SK-N-SH (cell line): ENCODE measurements around the gene CTDP1. TPM values are rescaled to one million over a fixed set of nuclear protein-coding genes. Genes with fewer than 3 reads are reported as not detected.

ENCODE experiments used
- CTCF ChIA-PET: fragments of 300-600, 350-600 bp; formaldehyde crosslinking; extraction: SDS; loops from one replicate; lab custom pipeline; 2021; lab: Yijun Ruan, JAX
- POLR2A ChIA-PET: fragments of 350-600 bp; sonication (Branson Sonifier 250); formaldehyde crosslinking; extraction: SDS; loops from one replicate; lab custom pipeline; 2020; ENCODE audit warnings: antibody characterized with exemption, inconsistent platforms; lab: Yijun Ruan, JAX
- DNase-seq: peaks from one replicate; pipeline ENCODE4 v3.0.0; 2012
- H2AFZ ChIP-seq: fragments of 200-600 bp; sonication (generic); 2 replicates; pipeline ENCODE4 v1.8.1; 2016; ENCODE audit warnings: antibody characterized with exemption, mild to moderate bottlenecking, low read depth
- H3F3A ChIP-seq: fragments of 200-600 bp; sonication (generic); replicated peaks from 2 replicates; pipeline ENCODE3; 2016; ENCODE audit warnings: antibody characterized with exemption, mild to moderate bottlenecking; ENCODE audit not compliant: insufficient read depth
- H3K27ac ChIP-seq, 2 experiments: fragments of 200-500 bp in 1 of 2; fragments of 200-600 bp in 1 of 2; sonication (Bioruptor generic) in 1 of 2; sonication (generic), shearing (Covaris generic) in 1 of 2; 2 replicates each; pipeline versions ENCODE4 v1.5.1 to v1.6.1; 2014 to 2016; ENCODE audit warnings: low read depth in 2 of 2, inconsistent platforms in 1 of 2, low read length in 1 of 2, mild to moderate bottlenecking in 1 of 2, mixed read lengths in 1 of 2
- H3K27me3 ChIP-seq: fragments of 200-600 bp; sonication (generic), shearing (Covaris generic); 2 replicates; pipeline ENCODE4 v1.6.1; 2016; ENCODE audit warnings: mixed run types; ENCODE audit not compliant: insufficient read depth
- H3K36me3 ChIP-seq, 2 experiments: fragments of 200-500 bp in 1 of 2; fragments of 200-600 bp in 1 of 2; sonication (Bioruptor generic) in 1 of 2; sonication (generic) in 1 of 2; replicated peaks in 1 of 2; 2 replicates each; pipeline versions ENCODE3 to v1.5.1; 2014 to 2016; ENCODE audit warnings: low read length in 1 of 2, mild to moderate bottlenecking in 1 of 2; ENCODE audit not compliant: insufficient read depth in 2 of 2, control insufficient read depth in 1 of 2
- H3K4me1 ChIP-seq, 2 experiments: fragments of 200-500 bp in 1 of 2; fragments of 200-600 bp in 1 of 2; sonication (Bioruptor generic) in 1 of 2; sonication (generic), shearing (Covaris generic) in 1 of 2; 2 replicates each; pipeline versions ENCODE4 v1.5.1 to v1.6.1; 2014 to 2016; ENCODE audit warnings: low read depth in 1 of 2, low read length in 1 of 2, mixed run types in 1 of 2; ENCODE audit not compliant: insufficient read depth in 2 of 2, control insufficient read depth in 1 of 2
- H3K4me2 ChIP-seq: fragments of 200-600 bp; sonication (generic), shearing (Covaris generic); 2 replicates; pipeline ENCODE4 v1.6.1; 2017; ENCODE audit warnings: mixed run types
- H3K4me3 ChIP-seq, 2 experiments: fragments of 200-500 bp in 1 of 2; fragments of 200-600 bp in 1 of 2; sonication (Bioruptor generic) in 1 of 2; sonication (generic), shearing (Covaris generic) in 1 of 2; 2 replicates each; pipeline versions ENCODE4 v1.5.1 to v1.8.1; 2014 to 2016; ENCODE audit warnings: low read depth in 2 of 2, inconsistent platforms in 1 of 2, low read length in 1 of 2, mild to moderate bottlenecking in 1 of 2, mixed read lengths in 1 of 2, moderate library complexity in 1 of 2
- H3K79me2 ChIP-seq: fragments of 200-600 bp; sonication (generic); 2 replicates; pipeline ENCODE4 v1.8.1; 2017; ENCODE audit warnings: mild to moderate bottlenecking; ENCODE audit not compliant: insufficient read depth
- H3K9ac ChIP-seq: fragments of 200-600 bp; sonication (generic); 2 replicates; pipeline ENCODE4 v1.6.1; 2017; ENCODE audit warnings: mixed run types
- H3K9me2 ChIP-seq: fragments of 200-600 bp; sonication (generic); 2 replicates; pipeline ENCODE4 v1.6.1; 2017; ENCODE audit warnings: mixed run types
- H3K9me3 ChIP-seq: fragments of 200-600 bp; sonication (generic); 2 replicates; pipeline ENCODE4 v1.6.1; 2017; ENCODE audit warnings: mixed run types, mild to moderate bottlenecking, moderate library complexity
- H4K20me1 ChIP-seq: fragments of 200-600 bp; sonication (generic); 2 replicates; pipeline ENCODE4 v1.6.1; 2017; ENCODE audit warnings: mild to moderate bottlenecking, mixed run types; ENCODE audit not compliant: insufficient read depth
- CHD2 ChIP-seq: fragments of 150-350 bp; IDR thresholded peaks from 2 replicates; pipeline ENCODE4 v1.6.1; 2018; ENCODE audit warnings: low read length; ENCODE audit not compliant: partially characterized antibody
- ELF1 ChIP-seq: IDR thresholded peaks from 2 replicates; pipeline ENCODE4 v1.4.0; 2012
- EP300 ChIP-seq, 2 experiments: IDR thresholded peaks; 2 replicates each; pipeline versions ENCODE4 v1.4.0 to v1.6.1; 2012; ENCODE audit warnings: borderline replicate concordance in 1 of 2, low read depth in 1 of 2, low read length in 1 of 2
- EZH2phosphoT487 ChIP-seq: fragments of 200-600 bp; sonication (generic); IDR thresholded peaks from 2 replicates; pipeline ENCODE4 v1.6.1; 2017; ENCODE audit warnings: low read depth, mixed run types, mild to moderate bottlenecking, antibody characterized with exemption, moderate library complexity, borderline replicate concordance
- FOSL2 ChIP-seq: IDR thresholded peaks from 2 replicates; pipeline ENCODE4 v1.4.0; 2012; ENCODE audit warnings: low read depth, mild to moderate bottlenecking, moderate library complexity, borderline replicate concordance
- FOXJ3 ChIP-seq: sonication (generic); formaldehyde crosslinking; IDR thresholded peaks from 2 replicates; pipeline ENCODE4 v1.5.1; 2020; ENCODE audit warnings: mild to moderate bottlenecking, missing genetic modification reagents
- GATA2 ChIP-seq: sonication (generic); formaldehyde crosslinking; IDR thresholded peaks from 2 replicates; pipeline ENCODE4 v1.5.0; 2020; ENCODE audit warnings: mild to moderate bottlenecking, missing genetic modification reagents
- JUND ChIP-seq: IDR thresholded peaks from 2 replicates; pipeline ENCODE4 v1.4.0; 2012
- MAX ChIP-seq: IDR thresholded peaks from 2 replicates; pipeline ENCODE4 v1.4.0; 2012; ENCODE audit warnings: low read depth
- MEF2A ChIP-seq: IDR thresholded peaks from 2 replicates; pipeline ENCODE4 v1.4.0; 2012; ENCODE audit warnings: low read depth, borderline replicate concordance
- RCOR1 ChIP-seq: fragments of 150-350 bp; IDR thresholded peaks from 2 replicates; pipeline ENCODE4 v1.6.1; 2017; ENCODE audit warnings: antibody characterized with exemption, low read length
- TAF1 ChIP-seq: IDR thresholded peaks from 2 replicates; pipeline ENCODE4 v1.6.1; 2012; ENCODE audit warnings: low read depth, mild to moderate bottlenecking, low read length, moderate library complexity, borderline replicate concordance
- USF1 ChIP-seq: IDR thresholded peaks from 2 replicates; pipeline ENCODE4 v1.4.0; 2012; ENCODE audit warnings: low read depth, borderline replicate concordance
- YY1 ChIP-seq: IDR thresholded peaks from 2 replicates; pipeline ENCODE4 v1.4.0; 2012; ENCODE audit warnings: low read depth, mild to moderate bottlenecking
- WGBS: methylation state at CpG from one replicate; pipeline ENCODE4 v1.1.6; 2017; ENCODE audit warnings: low lambda C conversion rate; 5-methylcytosine and 5-hydroxymethylcytosine counted together
- polyA plus RNA-seq, 3 experiments: library from polyadenylated mRNA; depleted of rRNA; stranded (reverse); fragments of >200 nt; gene quantifications; 2 replicates each; pipeline ENCODE4 v1.2.3, GENCODE V29; 2012
- TF ChIP-seq, protein P1 (sequence below): IDR thresholded peaks from 2 replicates; pipeline ENCODE4 v1.4.0; 2012; ENCODE audit warnings: low read depth, borderline replicate concordance

Gene CTDP1
- polyA plus RNA-seq, 1 of the 3 experiments (the other 2 are of a cell fraction): 15.6 TPM

DNA sequence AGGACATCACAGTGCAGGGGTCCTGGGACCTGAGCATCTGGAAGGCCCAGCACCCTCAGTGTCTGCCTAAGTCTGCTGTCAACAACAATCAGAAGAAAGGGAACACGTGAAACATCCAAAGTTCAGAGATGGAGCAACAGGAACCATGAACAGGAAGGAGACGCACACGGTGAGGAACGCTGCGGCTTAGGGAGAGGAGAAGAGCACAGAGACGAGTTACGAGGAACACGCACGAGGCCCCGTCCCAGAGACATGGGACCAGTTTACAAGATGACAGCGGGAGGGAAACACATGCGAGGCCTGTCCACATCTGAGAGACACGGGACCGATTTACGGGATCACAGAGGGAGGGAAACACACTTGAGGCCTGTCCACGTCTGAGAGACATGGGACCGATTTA is 115.2 kb downstream of the CTDP1 start:
- Histone ChIP-seq H3K9me3 (no peaks in the 10 kb centered on the region), H3K4me1 (peaks cover 0 to 4% of the 10 kb centered on the region in 2 experiments; a peak in 1 of 4 replicates), H3K4me3 (no peak overlapping the region), H3K4me2 (no peak overlapping the region), H3K36me3 (no peaks in the 10 kb centered on the region), H4K20me1 (no peaks in the 10 kb centered on the region), H3F3A (no peaks in the 10 kb centered on the region), H3K9ac (no peak overlapping the region), H3K79me2 (no peaks in the 10 kb centered on the region), H3K27ac (no peak overlapping the region), H2AFZ (no peak overlapping the region), H3K27me3 (peaks cover 71% of the 10 kb centered on the region), H3K9me2 (no peaks in the 10 kb centered on the region)
- DNase-seq: no peak
- TF ChIP-seq TAF1: no peak
- no peak for TF ChIP-seq GATA2 (CRISPR knock-in tag)
- no peak for TF ChIP-seq FOXJ3 (CRISPR knock-in tag)
- TF ChIP-seq JUND: no peak
- no peak for TF ChIP-seq ELF1
- no peak for TF ChIP-seq MAX
- POLR2A ChIA-PET: no interaction called here
- CTCF ChIA-PET: interaction anchor here (1.0 kb wide), 1 partner anchor 8 kb away, joined by 3 read pairs; no protein-coding TSS in a partner anchor
- WGBS: 84% methylated on average over 17 of the region's 17 CpGs

GRCh38 chr18:79795446-79795845 is 115.8 kb downstream of the CTDP1 start:
- CTCF ChIA-PET: no interaction called here
- Histone ChIP-seq H3K4me1 (peaks cover 0 to 4% of the 10 kb centered on the region in 2 experiments; a peak in 1 of 4 replicates), H2AFZ (no peak overlapping the region), H3K79me2 (no peaks in the 10 kb centered on the region), H4K20me1 (no peaks in the 10 kb centered on the region), H3K4me2 (no peak overlapping the region), H3F3A (no peaks in the 10 kb centered on the region), H3K4me3 (no peak overlapping the region), H3K9me2 (no peaks in the 10 kb centered on the region), H3K9me3 (no peaks in the 10 kb centered on the region), H3K9ac (no peak overlapping the region), H3K36me3 (no peaks in the 10 kb centered on the region), H3K27ac (no peak overlapping the region), H3K27me3 (peaks cover 71% of the 10 kb centered on the region)
- no peak for DNase-seq
- POLR2A ChIA-PET: no interaction called here
- TF ChIP-seq EZH2phosphoT487: no peak
- TF ChIP-seq, protein P1, sequence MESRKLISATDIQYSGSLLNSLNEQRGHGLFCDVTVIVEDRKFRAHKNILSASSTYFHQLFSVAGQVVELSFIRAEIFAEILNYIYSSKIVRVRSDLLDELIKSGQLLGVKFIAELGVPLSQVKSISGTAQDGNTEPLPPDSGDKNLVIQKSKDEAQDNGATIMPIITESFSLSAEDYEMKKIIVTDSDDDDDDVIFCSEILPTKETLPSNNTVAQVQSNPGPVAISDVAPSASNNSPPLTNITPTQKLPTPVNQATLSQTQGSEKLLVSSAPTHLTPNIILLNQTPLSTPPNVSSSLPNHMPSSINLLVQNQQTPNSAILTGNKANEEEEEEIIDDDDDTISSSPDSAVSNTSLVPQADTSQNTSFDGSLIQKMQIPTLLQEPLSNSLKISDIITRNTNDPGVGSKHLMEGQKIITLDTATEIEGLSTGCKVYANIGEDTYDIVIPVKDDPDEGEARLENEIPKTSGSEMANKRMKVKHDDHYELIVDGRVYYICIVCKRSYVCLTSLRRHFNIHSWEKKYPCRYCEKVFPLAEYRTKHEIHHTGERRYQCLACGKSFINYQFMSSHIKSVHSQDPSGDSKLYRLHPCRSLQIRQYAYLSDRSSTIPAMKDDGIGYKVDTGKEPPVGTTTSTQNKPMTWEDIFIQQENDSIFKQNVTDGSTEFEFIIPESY: no peak
- TF ChIP-seq CHD2: no peak
- TF ChIP-seq USF1: no peak
- TF ChIP-seq FOXJ3 (CRISPR knock-in tag): no peak
- no peak for TF ChIP-seq RCOR1
- TF ChIP-seq FOSL2: no peak
- TF ChIP-seq EP300 (IDR thresholded peaks at IDR 0.05; ENCODE audit: borderline replicate concordance in 1 of 2, low read depth in 1 of 2, low read length in 1 of 2): no peak
- TF ChIP-seq YY1: no peak
- no peak for TF ChIP-seq JUND
- no peak for TF ChIP-seq MEF2A
- 76% methylated on average over 18 of the region's 19 CpGs for WGBS
